Activated CD4-positive, alpha-beta T cell treated with anti-CD3 and anti-CD28 coated beads, Interleukin-10, Interleukin-2, amounts not matched to agents 100 ng/mL and 50 ng/mL, durations not matched to agents 16 hours and 8 hours (primary cell): Measurements from ENCODE around the gene SNUPN.
A peak's percentile ranks its signal among the peaks of the same experiment; 100 is the strongest.
"Not testable (repeated sequence)": the region's sequence is repeated elsewhere in the genome, so short reads cannot be mapped to it uniquely, and the experiment has no call there.

Experiments used
- DNase-seq: peaks from one replicate; pipeline ENCODE4 v3.0.0-alpha.2; 2020

Gene SNUPN

DNA sequence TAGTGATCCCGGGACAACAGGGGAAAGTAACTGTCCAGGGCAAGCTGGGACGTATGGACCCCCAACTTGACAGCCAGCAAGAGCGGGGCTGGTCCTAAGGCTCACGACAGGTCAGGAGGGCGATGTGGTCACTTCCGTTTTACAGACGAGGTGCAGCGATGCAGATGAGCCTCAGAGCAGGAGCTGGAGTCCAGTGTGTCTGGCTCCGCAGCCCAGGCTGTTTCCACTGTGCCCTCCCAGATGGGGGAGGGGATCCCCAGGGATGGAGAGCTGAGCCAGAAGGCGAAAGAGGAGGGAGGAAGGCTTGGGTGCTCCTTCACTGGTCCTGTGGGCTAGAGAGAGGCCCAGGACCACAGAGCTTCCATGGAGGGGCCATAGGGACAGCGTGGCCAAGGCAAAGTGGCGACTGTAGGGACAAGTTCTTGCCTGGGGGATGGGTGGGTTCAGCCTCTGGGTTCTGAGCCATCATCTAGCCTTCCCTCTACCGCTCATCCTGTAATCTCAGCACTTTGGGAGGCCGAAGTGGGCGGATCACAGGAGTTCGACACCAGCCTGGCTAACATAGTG is 27.9 kb upstream of the SNUPN start:
- no peak for DNase-seq

GRCh38 chr15:75651810-75652543 is 26.5 kb upstream of the SNUPN start:
- DNase-seq = no peak

- no peak for DNase-seq
Measured at GRCh38 chr15:75650908-75651809, 25.6 kb upstream of the SNUPN start.

DNA sequence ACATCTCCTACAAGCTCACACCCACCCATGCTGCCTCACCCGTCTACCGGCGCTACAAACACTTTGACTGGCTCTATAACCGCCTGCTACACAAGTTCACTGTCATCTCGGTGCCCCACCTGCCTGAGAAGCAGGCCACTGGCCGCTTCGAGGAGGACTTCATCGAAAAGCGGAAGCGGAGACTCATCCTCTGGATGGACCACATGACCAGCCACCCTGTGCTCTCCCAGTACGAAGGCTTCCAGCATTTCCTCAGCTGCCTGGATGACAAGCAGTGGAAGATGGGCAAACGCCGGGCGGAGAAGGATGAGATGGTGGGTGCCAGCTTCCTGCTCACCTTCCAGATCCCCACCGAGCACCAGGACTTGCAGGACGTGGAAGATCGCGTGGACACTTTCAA is 24.3 kb upstream of the SNUPN start:
- no peak for DNase-seq

GRCh38 chr15:75649045-75649761 is 23.7 kb upstream of the SNUPN start:
- no peak for DNase-seq

DNA sequence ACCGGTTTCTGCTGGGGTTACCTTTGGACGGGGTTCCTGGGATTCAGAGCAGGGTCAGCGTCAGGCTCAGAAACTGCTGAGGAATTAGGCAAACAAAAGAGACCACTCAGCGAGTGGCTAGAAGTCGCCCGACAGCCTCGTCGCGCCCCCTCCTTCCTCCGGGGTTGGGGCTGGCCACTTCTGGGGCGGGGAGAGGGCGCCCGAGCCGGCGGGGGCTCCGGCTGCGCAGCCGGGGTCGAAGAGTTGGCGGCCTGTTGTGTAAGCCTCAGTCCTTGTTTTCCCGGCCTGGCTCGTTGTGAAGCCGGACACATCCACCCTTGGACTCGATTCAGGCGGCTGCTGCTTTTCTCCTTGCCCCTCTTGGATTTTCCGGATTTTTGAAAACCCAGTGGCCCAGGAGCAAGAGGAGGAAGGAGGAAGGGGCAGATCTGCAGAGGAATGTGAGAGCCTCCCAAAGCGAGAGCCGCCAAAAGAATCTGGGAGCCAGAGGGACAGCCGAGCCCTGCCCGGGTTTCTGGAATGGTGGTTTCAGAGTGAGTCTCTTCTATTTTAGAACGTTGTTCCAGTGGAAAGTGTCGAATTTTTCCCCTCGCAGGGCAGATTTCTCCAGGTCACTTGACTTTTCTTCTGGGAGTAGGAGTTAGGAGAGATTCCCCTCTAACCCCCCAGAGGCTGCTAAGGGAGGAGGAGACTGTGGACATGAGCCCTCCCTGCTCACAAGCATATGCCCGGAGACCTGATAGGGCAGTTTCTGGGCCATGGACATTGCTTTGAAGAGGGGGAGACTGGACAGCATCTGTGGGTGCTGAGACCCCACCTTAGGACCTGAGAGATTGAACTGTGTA is 22.9 kb upstream of the SNUPN start:
- no peak for DNase-seq

- DNase-seq = peak; percentile 58
Measured at GRCh38 chr15:75647370-75648155, 22.0 kb upstream of the SNUPN start, which contains the start of gene SNX33. Gene SNX33, plus strand, starts transcription at chr15:75647912. Its CDS starts 1,191 bp downstream, at chr15:75649103.

DNA sequence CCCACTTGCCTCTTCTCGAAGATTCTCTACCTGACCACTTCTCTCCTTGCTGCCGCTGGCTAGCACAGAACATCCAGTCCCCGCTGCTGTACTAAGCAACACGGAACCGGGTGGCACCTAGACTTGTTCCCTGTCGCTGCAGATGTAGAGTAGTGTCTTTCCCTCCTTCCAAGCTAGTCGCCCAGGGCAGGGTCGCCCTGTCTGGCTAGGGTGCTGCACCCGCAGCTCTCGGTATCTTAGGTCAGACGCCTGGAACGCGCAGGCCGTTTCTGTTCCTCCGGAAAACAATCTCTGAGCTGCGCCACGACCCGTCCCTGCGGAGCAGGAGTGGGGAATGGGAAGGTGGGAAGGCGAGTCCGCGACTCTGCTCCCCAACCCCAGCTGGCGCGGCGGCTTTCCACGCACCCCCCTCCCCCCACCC is 21.4 kb upstream of the SNUPN start:
- no peak for DNase-seq

DNA sequence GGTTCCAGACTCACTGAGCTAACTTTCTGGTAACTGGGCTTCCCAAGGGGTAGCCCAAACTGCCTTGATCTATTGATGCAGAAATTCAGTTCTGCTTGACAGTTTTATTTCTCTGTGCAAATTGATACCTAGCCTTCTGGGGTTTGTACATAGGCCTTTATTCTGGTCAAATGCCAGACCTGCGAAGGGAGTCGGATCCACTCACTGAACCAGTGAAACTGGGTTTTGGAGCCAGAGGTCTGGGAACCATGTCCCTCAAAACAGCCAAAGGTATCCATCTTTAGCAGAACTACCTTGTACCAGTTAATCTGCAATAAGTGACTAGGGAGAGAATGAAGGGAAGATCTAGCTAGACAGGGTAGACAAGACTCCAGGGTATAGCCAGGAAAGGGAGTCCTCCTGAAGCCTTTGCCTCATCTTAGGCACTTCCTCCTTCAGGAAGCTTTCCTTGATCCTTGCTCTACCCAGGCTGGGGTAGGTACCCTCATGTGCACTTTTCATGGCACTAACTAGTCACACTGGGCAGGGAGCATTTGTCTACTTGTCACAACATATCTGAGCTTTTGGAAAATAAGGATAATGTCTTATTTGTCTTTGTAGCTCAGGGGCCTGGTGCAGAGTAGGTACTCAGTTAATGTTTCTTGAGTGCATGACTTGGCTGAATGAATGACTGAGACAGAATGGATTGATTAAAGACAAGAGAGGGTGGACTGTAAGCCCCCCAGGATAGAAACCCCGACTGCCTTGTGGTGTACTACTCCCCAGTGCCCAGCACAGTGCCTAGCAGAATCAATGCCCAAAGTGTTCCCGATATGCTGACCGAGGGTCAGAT is 20.8 kb upstream of the SNUPN start:
- no peak for DNase-seq

DNA sequence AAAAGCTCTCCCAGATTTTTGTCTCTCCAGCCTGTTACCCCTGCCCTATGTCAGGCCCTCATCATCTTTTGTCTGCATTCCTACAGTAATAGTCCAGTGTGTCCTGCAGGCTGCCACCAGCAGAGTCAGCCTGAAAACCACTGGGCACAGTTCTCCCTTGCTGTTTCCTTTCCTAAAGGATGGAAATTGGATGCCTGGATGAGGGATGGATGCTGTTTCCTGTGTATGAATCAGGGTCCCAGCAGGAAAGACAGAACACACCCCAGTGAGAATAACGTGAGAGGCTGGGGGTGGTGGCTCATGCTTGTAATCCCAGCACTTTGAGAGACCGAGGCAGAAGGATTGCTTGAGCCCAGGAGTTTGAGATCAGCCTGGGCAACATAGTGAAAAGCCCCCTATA is 18.9 kb upstream of the SNUPN start:
- no peak for DNase-seq

- no peak for DNase-seq
Measured at GRCh38 chr15:75641603-75642002, 16.1 kb upstream of the SNUPN start.

DNA sequence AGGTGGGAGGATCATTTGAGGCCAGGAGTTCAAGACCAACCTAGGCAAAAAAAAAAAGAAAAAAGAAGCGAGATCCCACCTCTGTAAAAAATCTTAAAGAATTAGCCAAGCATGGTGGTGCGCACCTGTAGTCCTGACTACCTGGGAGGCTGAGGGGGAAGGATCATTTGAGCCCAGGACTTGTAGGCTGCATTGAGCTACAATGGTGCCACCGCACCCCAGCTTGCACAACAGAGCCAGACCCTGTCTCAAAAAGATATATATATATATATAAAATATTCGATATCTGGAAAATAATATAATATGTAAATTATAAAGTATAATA is 15.6 kb upstream of the SNUPN start:
- DNase-seq = no peak

- DNase-seq = peak; percentile 76
Measured at GRCh38 chr15:75640483-75641178, 15.1 kb upstream of the SNUPN start.

DNA sequence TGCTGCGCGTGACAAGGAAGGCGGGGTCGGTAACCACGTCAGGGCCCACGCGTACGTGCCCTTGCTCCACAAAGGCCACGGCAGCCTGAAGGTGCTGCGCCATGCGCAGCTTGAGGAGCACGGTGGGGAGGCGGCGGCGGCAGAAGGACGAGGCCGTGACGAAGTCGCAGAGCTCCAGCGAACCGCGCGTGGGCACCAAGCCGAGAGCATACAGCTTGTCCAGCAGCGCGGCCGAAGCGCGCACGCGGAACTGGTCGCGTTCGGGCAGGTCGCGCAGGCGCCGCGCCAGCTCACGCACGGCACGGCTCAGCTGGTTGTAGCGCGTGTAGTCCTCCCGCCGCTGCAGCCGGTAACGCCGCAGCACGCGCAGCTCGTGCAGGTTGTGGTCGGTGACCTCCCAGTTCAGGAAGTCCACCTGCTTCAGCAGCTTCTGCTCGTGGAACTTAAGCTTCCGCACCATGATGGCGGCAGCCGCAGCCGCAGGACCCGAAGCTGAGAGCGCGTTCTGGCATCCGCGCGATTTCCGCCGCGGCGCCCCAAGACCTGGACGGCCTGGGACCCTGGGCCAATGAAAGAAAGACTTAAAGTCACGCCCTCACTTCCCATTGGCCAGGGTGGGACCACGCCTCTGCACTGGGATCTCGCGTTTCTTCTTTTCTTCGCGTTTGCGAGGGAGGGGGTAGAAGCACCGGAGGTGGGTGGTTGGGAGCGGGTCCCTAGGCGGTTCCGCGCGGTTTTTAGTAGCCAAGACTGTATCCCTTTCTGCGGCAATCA is 14.4 kb upstream of the SNUPN start, which contains the start of gene IMP3:
IMP3 (minus strand) TSS at position 516 of the 774 bp plus-strand sequence; CDS start at position 460, 56 bp downstream.
- peak; percentile 98 for DNase-seq

- DNase-seq = peak; percentile 30
Measured at GRCh38 chr15:75639191-75639708, 13.7 kb upstream of the SNUPN start.

GRCh38 chr15:75637245-75638009 is 11.9 kb upstream of the SNUPN start:
- no peak for DNase-seq

- DNase-seq = no peak
Measured at GRCh38 chr15:75636026-75636425, 10.5 kb upstream of the SNUPN start.

GRCh38 chr15:75633922-75634321 is 8.4 kb upstream of the SNUPN start:
- not testable (repeated sequence) for DNase-seq
